HS-5 (cell line): ENCODE data around the gene NPM1.
"Not testable (repeated sequence)": the region's sequence is repeated elsewhere in the genome, so short reads cannot be mapped to it uniquely, and the experiment has no call there.

Experiments used
- DNase-seq: peaks from one replicate; pipeline ENCODE4 v3.0.0-alpha.2; 2012; ENCODE audit warnings: low read depth

NPM1 gene, protein sequence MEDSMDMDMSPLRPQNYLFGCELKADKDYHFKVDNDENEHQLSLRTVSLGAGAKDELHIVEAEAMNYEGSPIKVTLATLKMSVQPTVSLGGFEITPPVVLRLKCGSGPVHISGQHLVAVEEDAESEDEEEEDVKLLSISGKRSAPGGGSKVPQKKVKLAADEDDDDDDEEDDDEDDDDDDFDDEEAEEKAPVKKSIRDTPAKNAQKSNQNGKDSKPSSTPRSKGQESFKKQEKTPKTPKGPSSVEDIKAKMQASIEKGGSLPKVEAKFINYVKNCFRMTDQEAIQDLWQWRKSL

GRCh38 chr5:171387345-171387969, at the start of gene NPM1:
Gene NPM1 (plus strand): TSS chr5:171387849. CDS start chr5:171387949, 100 bp downstream.
- DNase-seq, result peak; percentile 92

- DNase-seq, result no peak
Measured at GRCh38 chr5:171340042-171340441, 47.6 kb upstream of the NPM1 start.

GRCh38 chr5:171340491-171340890, 47.2 kb upstream of the NPM1 start:
- DNase-seq, result no peak

GRCh38 chr5:171342362-171343111, 45.1 kb upstream of the NPM1 start:
- DNase-seq, result no peak

GRCh38 chr5:171344936-171345608, 42.6 kb upstream of the NPM1 start:
- DNase-seq, result no peak

DNA sequence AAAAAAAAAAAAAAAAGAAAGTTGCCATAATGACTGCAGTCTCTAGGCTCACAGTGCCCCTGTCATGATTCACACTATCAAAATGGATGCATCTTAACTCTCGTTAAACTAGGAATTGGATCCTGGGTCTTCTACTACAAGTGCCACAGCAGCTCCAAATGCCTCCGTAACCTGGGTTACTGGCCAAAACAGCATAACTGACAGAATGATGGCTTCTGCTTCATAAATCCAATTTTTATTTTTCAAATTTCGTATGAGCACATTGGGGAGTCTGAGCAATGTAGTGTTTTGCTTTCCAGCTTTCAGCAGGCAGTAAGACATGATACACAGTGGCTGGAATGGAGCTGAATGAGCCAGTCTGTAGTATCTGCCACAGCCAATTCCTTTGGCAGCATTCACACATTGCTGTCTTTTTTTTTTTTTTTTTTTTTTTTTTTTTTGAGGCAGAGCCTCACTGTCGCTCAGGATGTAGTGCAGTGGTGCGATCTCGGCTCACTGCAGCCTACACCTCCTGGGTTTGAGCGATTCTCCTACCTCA, 36.0 kb upstream of the NPM1 start:
- no peak for DNase-seq

DNA sequence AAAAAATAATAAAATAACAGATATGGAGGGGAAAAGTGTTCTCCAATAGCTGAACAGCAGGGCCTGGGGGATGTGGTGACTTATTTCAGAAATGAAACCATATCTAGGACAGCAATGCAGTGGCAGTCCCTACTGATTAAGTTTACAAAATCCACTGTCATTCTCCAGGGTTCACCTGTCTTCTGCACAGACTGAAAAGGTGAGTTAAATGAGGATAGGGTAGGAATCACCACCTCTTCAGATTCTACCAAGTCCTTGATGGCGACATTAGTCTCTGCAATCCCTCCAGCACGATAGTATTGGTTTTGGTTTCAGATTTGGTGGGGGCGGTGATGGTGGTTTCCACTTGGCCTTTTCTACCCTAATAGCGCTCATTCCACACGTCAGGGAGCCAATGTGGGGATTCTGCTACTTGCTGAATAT, 32.3 kb upstream of the NPM1 start:
- DNase-seq, result no peak

GRCh38 chr5:171357843-171358242, 29.8 kb upstream of the NPM1 start:
- DNase-seq, result no peak

GRCh38 chr5:171361151-171361550, 26.5 kb upstream of the NPM1 start:
- DNase-seq, result not testable (repeated sequence)

DNA sequence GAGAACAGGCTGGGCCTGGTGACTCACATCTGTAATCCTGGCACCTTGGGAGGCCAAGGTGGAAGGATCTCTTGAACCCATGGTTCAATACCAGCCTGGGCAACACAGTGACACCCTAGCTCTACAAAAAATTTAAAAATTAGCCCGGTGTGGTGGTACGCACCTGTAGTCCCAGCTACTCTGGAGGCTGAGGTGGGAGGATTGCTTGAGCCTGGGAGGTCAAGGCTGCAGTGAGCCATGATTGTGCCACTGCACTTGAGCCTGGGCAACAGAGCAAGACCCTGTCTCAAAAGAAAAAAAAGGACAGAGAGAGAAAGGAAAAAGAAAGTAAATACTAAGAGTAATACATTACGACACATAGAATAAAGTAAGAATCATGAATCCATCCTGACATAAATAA, 24.4 kb upstream of the NPM1 start:
- not testable (repeated sequence) for DNase-seq

- no peak for DNase-seq
Measured at GRCh38 chr5:171363846-171364245, 23.8 kb upstream of the NPM1 start.

GRCh38 chr5:171365351-171365750, 22.3 kb upstream of the NPM1 start:
- no peak for DNase-seq

GRCh38 chr5:171366645-171367044, 21.0 kb upstream of the NPM1 start:
- DNase-seq, result no peak

DNA sequence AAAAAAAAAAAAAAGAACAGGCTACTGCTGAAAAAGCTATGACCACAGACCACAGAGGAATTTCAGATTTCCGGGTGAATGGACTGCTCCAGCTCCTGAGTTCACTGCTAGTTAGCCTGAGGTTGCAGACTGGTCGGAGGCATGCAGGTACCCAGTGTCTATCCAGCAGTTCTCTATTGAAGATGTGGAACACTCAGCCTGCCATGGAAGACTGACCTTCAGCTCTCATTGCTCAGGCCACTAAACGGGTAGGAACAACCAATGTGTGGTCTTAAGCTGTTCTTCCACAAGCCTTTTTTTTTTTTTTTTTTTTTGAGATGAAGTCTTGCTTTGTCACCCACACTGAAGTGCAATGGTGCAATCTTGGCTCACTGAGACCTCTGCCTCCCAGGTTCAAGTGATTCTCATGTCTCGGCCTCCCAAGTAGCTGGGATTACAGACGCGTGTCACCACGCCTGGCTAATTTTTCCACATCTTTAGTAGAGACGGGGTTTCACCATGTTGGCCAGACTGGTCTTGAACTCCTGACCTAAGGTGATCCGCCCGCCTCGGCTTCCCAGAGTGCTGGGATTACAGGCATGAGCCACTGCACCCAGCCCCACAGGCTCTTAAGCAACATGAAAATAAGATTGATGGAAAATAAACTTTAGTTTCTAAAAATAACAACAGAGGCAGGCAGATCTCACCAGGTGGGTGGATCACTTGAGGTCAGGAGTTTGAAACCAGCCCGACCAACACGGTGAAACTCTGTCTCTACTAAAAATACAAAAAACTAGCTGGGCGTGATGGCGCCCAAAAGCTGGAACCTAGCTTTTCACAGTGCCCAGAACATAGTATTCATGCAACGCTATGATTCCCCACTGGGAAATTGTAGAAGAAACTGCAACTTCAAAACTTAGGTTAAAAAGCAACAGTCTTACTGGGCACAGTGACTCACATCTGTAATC, 20.0 kb upstream of the NPM1 start:
- DNase-seq, result peak; percentile 49

GRCh38 chr5:171369056-171369455, 18.6 kb upstream of the NPM1 start:
- DNase-seq, result no peak

DNA sequence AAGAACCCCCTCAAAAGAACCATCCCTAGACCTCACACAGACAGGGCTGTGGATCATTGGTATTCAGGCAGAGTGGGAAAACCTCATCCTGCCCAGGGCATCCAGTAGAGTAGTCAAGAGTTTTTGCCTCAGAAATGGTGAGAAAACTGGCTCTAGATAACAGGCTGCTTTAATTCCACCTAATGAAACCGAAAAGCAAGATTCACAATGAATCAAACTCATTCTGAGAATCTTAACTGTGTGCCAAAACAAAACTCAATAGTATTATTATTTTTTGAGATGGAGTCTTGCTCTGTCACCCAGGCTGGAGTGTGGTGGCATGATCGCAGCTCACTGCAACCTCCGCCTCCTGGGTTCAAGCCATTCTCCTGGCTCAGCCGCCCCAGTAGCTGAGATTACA, 17.8 kb upstream of the NPM1 start:
- no peak for DNase-seq

- not testable (repeated sequence) for DNase-seq
Measured at GRCh38 chr5:171370881-171371280, 16.8 kb upstream of the NPM1 start.

- no peak for DNase-seq
Measured at GRCh38 chr5:171371326-171371725, 16.3 kb upstream of the NPM1 start.

DNA sequence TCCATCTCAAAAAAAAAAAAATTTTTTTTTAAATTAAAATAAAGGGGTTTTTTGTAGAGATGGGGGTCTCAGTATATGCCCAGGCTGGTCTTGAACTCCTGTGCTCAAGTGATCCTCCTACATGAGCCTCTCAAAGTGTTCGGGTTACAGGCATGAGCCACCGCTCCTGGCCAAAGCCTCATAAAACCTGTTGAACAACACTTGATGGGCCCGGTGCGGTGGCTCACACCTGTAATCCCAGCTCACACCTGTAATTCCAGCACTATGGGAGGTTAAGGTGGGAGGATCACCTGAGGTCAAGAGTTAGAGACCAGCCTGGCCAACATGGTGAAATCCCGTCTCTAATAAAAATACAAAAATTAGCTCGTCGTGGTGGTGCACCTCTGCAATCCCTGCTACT, 7.7 kb upstream of the NPM1 start:
- DNase-seq, result no peak

DNA sequence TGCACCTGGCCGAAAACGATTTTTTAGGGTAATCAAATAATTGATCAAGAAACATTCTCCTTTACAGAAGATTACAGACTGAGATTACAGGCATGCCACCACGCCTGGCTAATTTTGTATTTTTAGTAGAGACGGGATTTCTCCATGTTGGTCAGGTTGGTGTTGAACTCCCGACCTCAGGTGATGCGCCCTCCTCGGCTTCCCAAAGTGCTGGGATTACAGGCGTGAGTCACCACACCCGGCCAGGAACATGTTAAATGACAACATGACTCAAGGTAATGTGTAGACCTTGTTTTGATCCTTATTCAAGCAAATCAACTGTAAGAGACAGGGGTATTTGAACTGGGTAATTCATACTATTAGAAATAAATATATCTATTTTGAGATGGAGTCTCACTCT, 3.2 kb upstream of the NPM1 start:
- DNase-seq, result not testable (repeated sequence)

DNA sequence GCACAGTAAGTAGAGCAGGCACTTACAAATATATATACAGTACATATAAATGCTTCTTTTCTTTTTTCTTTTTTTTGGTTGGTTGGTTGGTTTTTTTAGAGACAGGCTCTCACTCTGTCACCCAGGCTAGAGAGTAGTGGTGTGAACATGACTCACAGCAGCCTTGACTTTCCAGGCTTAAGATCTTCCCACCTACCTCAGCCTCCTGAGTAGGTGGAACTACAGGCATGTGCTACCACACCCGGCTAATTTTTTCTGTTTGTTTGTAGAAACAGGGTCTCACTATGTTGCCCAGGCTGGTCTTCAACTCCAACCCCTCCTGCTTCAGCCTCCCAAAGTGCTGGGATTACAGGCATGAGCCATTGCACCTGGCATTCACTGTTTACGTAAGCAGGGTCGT, 2.6 kb upstream of the NPM1 start:
- DNase-seq, result not testable (repeated sequence)
